Measurements from ENCODE around the gene CCDC198.

The CCDC198 gene

DNA sequence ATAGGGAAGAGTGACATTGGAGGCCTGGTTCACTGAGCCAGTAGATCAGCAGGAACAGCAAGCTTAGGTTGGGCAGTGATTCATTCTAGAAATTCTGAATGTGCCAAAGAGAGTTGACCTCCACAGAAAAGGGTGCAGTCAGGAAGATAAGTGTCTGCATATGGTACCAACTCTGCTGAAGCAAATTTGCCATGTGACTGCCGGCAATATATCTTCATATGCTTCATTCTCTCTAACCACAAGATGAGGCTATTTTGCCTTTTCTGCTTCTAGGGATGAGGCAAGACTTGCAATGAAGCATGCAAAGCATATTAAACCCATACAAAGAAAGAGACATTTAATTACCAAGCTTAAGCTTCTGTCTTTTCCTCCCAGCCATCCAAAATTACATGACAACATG lies 13.6 kb downstream of the CCDC198 start:
- Mint-ChIP-seq H3K27ac (no peak overlapping the region), H3K4me1 (no peaks in the 10 kb centered on the region), H3K4me3 (no peak overlapping the region), H3K27me3 (ENCODE audit: low read depth, poor library complexity) (no peaks in the 10 kb centered on the region), H3K36me3 (ENCODE audit: low read depth) (no peaks in the 10 kb centered on the region), H3K9me3 (no peaks in the 10 kb centered on the region)
- TF ChIP-seq, protein P1, sequence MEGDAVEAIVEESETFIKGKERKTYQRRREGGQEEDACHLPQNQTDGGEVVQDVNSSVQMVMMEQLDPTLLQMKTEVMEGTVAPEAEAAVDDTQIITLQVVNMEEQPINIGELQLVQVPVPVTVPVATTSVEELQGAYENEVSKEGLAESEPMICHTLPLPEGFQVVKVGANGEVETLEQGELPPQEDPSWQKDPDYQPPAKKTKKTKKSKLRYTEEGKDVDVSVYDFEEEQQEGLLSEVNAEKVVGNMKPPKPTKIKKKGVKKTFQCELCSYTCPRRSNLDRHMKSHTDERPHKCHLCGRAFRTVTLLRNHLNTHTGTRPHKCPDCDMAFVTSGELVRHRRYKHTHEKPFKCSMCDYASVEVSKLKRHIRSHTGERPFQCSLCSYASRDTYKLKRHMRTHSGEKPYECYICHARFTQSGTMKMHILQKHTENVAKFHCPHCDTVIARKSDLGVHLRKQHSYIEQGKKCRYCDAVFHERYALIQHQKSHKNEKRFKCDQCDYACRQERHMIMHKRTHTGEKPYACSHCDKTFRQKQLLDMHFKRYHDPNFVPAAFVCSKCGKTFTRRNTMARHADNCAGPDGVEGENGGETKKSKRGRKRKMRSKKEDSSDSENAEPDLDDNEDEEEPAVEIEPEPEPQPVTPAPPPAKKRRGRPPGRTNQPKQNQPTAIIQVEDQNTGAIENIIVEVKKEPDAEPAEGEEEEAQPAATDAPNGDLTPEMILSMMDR (IDR thresholded peaks at IDR 0.05) = no peak
- DNase-seq = no peak

DNA sequence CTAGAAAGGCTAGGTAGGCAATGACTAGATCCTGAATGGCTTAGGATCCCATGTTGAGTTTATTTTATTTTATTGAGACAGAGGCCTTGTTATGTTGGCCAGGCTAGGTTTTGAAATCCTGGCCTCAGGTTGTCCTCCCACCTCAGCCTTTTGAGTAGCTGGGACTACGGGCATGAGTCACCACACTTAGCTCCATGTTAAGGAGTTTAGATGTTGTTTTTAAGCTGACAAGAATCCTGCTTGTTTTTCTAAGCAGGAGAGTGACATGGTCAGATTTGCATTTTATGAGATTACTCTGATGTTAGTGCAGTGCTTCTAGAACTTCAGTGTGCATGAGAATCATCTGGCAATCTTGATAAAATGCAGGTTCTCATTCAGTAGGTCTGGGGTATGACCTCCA lies 14.5 kb downstream of the CCDC198 start:
- TF ChIP-seq, protein P1 (IDR thresholded peaks at IDR 0.05) = no peak
- DNase-seq = no peak
- no peaks in the 10 kb centered on the region for H3K9me3 Mint-ChIP-seq
- H3K36me3 Mint-ChIP-seq (ENCODE audit: low read depth) = no peaks in the 10 kb centered on the region
- no peak overlapping the region for H3K4me3 Mint-ChIP-seq
- no peaks in the 10 kb centered on the region for H3K27me3 Mint-ChIP-seq (ENCODE audit: low read depth, poor library complexity)
- H3K4me1 Mint-ChIP-seq = no peaks in the 10 kb centered on the region
- no peak overlapping the region for H3K27ac Mint-ChIP-seq

DNA sequence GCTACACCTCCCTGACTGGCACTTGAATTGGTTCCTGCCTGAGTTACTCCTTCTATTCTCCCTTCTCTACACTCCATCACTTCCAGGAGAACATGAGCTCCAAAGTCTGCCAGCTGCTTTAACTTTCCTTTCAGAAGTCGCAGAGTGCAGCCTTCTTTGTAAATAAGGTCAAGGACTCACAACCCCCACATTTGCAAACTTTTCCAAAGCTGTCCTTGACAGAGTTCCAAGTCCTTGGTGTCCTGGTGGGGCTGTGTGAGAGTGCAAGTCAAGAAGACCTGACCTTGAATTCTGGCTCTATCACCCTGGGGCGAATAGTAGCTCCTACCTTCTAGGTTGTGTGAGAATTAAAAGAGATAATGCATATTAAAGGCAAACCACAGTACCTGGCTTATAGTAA lies 15.6 kb downstream of the CCDC198 start:
- H3K27me3 Mint-ChIP-seq (ENCODE audit: low read depth, poor library complexity) = no peaks in the 10 kb centered on the region

DNA sequence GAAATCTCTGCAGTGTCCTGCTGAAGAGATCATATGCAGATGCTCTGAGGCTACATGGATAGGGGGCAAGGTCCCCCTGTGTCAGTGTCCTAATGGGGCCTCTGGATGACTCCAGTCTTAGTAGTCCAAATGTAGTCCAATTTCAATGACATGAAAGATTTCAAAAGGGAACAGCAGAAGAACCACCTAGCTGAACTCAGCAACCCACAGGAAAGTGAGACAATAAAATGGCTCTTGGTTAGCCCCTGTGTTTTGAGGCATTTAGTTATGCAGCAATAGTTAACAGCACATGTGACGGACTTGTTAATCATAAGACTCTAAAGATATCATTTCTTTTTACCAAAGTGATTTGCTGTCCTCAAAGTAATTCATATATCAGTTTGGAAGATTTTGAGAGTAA lies 22.7 kb downstream of the CCDC198 start:
- Mint-ChIP-seq H3K27me3 (ENCODE audit: low read depth, poor library complexity) (no peaks in the 10 kb centered on the region), H3K36me3 (ENCODE audit: low read depth) (no peaks in the 10 kb centered on the region), H3K4me1 (no peaks in the 10 kb centered on the region), H3K9me3 (peaks cover 10% of the 10 kb centered on the region), H3K27ac (no peak overlapping the region), H3K4me3 (no peak overlapping the region)
- no peak for DNase-seq
- TF ChIP-seq, protein P1 (IDR thresholded peaks at IDR 0.05) = no peak

More for the DNA sequence above, 15.6 kb downstream of the CCDC198 start:
- H3K9me3 Mint-ChIP-seq = no peaks in the 10 kb centered on the region
- no peaks in the 10 kb centered on the region for H3K36me3 Mint-ChIP-seq (ENCODE audit: low read depth)
- DNase-seq = no peak
- no peak overlapping the region for H3K4me3 Mint-ChIP-seq
- TF ChIP-seq, protein P1 (IDR thresholded peaks at IDR 0.05) = no peak
- H3K4me1 Mint-ChIP-seq = no peaks in the 10 kb centered on the region
- H3K27ac Mint-ChIP-seq = peak overlapping the region; percentile 60

DNA sequence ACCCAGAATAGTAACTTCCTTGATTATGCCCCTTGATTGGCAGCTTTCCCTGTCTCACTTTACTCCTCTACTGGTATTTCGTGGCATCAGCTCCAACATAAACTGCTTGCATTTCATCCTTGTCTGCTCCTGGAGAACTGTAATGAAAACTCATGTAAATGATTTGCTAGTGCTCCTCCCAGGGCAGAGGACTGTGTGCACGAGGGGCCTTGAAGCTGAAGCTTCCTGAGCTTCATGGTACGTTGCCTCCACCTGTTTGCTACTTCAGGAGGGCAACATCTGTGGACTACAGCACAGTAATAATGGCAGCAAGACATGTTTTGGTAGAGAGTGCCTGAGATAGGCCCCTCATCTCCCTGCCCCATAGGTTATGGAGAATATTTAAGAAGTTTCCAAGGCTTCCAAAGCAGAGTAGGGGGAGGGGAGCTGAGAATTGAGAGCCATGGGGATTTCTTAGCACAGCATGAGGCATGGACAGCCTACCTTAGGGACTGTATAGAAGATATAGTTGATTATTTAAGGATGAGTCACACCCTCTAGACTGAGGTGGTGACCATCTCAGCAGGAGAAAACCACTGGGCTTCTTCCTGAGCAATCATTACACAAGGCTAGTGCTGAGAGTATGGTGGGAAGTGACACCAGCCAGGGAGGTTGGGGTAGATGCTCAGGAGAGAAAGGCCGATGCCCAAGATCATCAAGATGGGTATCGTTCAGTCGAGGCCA lies 29.5 kb downstream of the CCDC198 start:
- Mint-ChIP-seq H3K27ac (no peak overlapping the region), H3K9me3 (peaks cover 7% of the 10 kb centered on the region), H3K4me1 (no peaks in the 10 kb centered on the region), H3K36me3 (ENCODE audit: low read depth) (no peaks in the 10 kb centered on the region), H3K27me3 (ENCODE audit: low read depth, poor library complexity) (peaks cover 8% of the 10 kb centered on the region), H3K4me3 (no peak overlapping the region)
- TF ChIP-seq, protein P1 (IDR thresholded peaks at IDR 0.05) = no peak
- no peak for DNase-seq

DNA sequence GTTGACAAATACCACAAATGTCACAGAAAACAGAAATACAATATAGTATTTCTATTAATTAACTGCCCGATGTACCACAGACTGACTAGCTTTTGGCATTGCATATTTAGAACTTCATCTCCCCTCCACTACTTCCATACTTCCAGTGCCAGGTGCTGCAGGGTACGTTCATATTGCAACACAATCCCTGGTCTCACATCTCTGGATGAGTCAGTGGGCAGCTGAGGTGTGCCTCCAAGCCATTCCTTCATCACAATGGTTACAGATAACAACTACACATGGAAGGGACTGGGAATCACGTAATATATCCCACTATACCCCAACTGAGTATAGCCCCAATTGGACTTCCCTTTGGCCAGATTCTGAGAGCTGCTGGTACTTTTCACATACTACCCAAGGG lies 31.1 kb downstream of the CCDC198 start:
- TF ChIP-seq, protein P1 (IDR thresholded peaks at IDR 0.05) = no peak
- Mint-ChIP-seq H3K4me3 (no peak overlapping the region), H3K4me1 (no peaks in the 10 kb centered on the region), H3K9me3 (no peaks in the 10 kb centered on the region), H3K27me3 (ENCODE audit: low read depth, poor library complexity) (peaks cover 8% of the 10 kb centered on the region), H3K36me3 (ENCODE audit: low read depth) (no peaks in the 10 kb centered on the region), H3K27ac (no peak overlapping the region)
- no peak for DNase-seq
